DOHH2 (cell line): ENCODE measurements around the gene AMBRA1.
"Not testable (repeated sequence)": the region's sequence is repeated elsewhere in the genome, so short reads cannot be mapped to it uniquely, and the experiment has no call there.

ENCODE experiments used
- H3F3A ChIP-seq: fragments of 200-600 bp; sonication (generic), shearing (Covaris generic); 2 replicates; pipeline ENCODE4 v1.6.0; 2016; ENCODE audit warnings: antibody characterized with exemption, mild to moderate bottlenecking; ENCODE audit not compliant: control insufficient read depth, insufficient read depth
- H3K27ac ChIP-seq: fragments of 200-600 bp; sonication (generic); 2 replicates; pipeline ENCODE4 v1.5.1; 2014; ENCODE audit warnings: low read depth, mild to moderate bottlenecking, low read length, moderate library complexity
- H3K27me3 ChIP-seq: fragments of 200-600 bp; sonication (generic); 2 replicates; pipeline ENCODE4 v1.6.1; 2014; ENCODE audit warnings: mild to moderate bottlenecking, low read length, mixed read lengths; ENCODE audit not compliant: control insufficient read depth
- H3K36me3 ChIP-seq: fragments of 200-600 bp; sonication (generic); 2 replicates; pipeline ENCODE4 v1.6.1; 2014; ENCODE audit warnings: mild to moderate bottlenecking, low read length, moderate library complexity, mixed read lengths; ENCODE audit not compliant: control insufficient read depth
- H3K4me1 ChIP-seq: fragments of 200-600 bp; sonication (generic); 2 replicates; pipeline ENCODE4 v1.6.1; 2014; ENCODE audit warnings: mild to moderate bottlenecking, low read length, mixed read lengths; ENCODE audit not compliant: control insufficient read depth
- H3K4me2 ChIP-seq: fragments of 200-600 bp; sonication (generic); 2 replicates; pipeline ENCODE4 v1.6.0; 2014; ENCODE audit warnings: mild to moderate bottlenecking, low read length, moderate library complexity
- H3K4me3 ChIP-seq: fragments of 200-600 bp; sonication (generic); 2 replicates; pipeline ENCODE4 v1.5.1; 2014; ENCODE audit warnings: mild to moderate bottlenecking, low read length, mixed read lengths
- H3K79me2 ChIP-seq: fragments of 200-600 bp; sonication (generic); 2 replicates; pipeline ENCODE4 v1.6.1; 2014; ENCODE audit warnings: mild to moderate bottlenecking, low read length, mixed read lengths; ENCODE audit not compliant: control insufficient read depth
- H3K9me2 ChIP-seq: fragments of 200-600 bp; sonication (generic); replicated peaks from 2 replicates; pipeline ENCODE4 v1.6.1; 2014; ENCODE audit warnings: mild to moderate bottlenecking, low read length, mixed read lengths; ENCODE audit not compliant: control insufficient read depth
- H3K9me3 ChIP-seq: fragments of 200-600 bp; sonication (generic); 2 replicates; pipeline ENCODE4 v1.6.1; 2014; ENCODE audit warnings: antibody characterized with exemption, low read length, mixed read lengths; ENCODE audit not compliant: control insufficient read depth, insufficient read depth
- H4K20me1 ChIP-seq: fragments of 200-600 bp; sonication (generic); 2 replicates; pipeline ENCODE4 v1.6.0; 2014; ENCODE audit warnings: low read depth, mild to moderate bottlenecking, antibody characterized with exemption, low read length, moderate library complexity; ENCODE audit not compliant: control insufficient read depth, insufficient read depth
- CTCF ChIP-seq: fragments of 200-600 bp; sonication (generic); IDR thresholded peaks from one replicate; pipeline ENCODE4 v1.5.1; 2014; ENCODE audit warnings: antibody characterized with exemption, mild to moderate bottlenecking, low read depth, low read length; ENCODE audit not compliant: poor library complexity, severe bottlenecking
- EZH2phosphoT487 ChIP-seq: fragments of 200-600 bp; sonication (generic); IDR thresholded peaks from 2 replicates; pipeline ENCODE4 v1.6.1; 2017; ENCODE audit warnings: borderline replicate concordance, mild to moderate bottlenecking, antibody characterized with exemption, low read length, moderate library complexity, mixed read lengths

The AMBRA1 gene

DNA sequence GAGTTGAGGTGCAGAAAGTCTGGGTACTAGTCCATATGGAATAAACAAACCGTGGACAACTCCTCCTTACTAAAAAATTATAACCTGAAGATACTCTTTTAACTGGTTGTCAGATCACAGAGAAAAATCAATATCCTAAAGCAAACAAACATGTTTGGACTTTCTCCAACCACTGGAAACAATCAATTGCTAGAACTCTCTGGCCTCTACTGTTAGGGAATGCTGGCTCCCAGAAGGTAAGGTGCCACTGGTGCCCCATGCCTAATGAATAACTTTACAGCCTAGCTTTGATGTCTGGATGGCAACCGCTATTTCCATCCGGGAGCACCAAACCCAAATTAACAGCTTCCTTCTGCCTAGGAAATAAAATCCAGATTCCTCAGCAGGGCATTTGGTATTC, 74.5 kb downstream of the AMBRA1 start:
- Histone ChIP-seq H3K79me2 (peaks cover 56% of the 10 kb centered on the region), H3K27me3 (no peaks in the 10 kb centered on the region), H3K4me3 (no peak overlapping the region), H3K4me1 (peaks cover 17% of the 10 kb centered on the region), H3K27ac (no peak overlapping the region), H4K20me1 (peaks cover 4% of the 10 kb centered on the region; the same call in 1 of the 2 replicates), H3K9me3 (no peaks in the 10 kb centered on the region), H3F3A (no peaks in the 10 kb centered on the region; the same call in 1 of the 2 replicates), H3K4me2 (no peak overlapping the region), H3K36me3 (no peaks in the 10 kb centered on the region), H3K9me2 (no peaks in the 10 kb centered on the region)
- TF ChIP-seq EZH2phosphoT487 (no peak), CTCF (no peak)

DNA sequence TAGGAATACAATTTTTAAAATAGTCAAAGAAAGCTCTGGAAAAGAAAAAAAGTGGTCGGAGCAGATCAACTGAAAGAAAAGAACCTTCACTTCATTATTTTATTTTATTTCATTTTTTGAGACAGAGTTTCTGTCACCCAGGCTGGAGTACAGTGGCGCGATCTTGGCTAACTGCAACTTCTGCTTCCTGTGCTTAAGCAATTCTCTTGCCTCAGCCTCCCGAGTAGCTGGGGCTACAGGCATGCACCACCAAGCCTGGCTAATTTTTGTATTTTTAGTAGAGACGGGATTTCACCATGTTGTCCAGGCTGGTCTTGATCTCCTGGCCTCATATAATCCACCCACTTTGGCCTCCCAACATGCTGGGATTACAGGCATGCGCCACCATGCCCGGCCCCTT, 74.9 kb downstream of the AMBRA1 start:
- not testable (repeated sequence) for H4K20me1 ChIP-seq

GRCh38 chr11:46514370-46514769, 79.5 kb downstream of the AMBRA1 start:
- peaks cover 29% of the 10 kb centered on the region for H3K79me2 ChIP-seq
- no peak for TF ChIP-seq CTCF
- no peak for TF ChIP-seq EZH2phosphoT487
- H3K4me1 ChIP-seq, result no peaks in the 10 kb centered on the region
- peaks cover 11% of the 10 kb centered on the region; the same call in 1 of the 2 replicates for H4K20me1 ChIP-seq
- no peak overlapping the region for H3K27ac ChIP-seq
- no peaks in the 10 kb centered on the region; the same call in 1 of the 2 replicates for H3F3A ChIP-seq
- H3K9me3 ChIP-seq, result no peaks in the 10 kb centered on the region
- 0 out of 2 replicates have a peak, but pooled peaks cover 5% of the 10 kb centered on the region for H3K36me3 ChIP-seq
- no peak overlapping the region for H3K4me2 ChIP-seq
- H3K4me3 ChIP-seq, result no peak overlapping the region
- no peaks in the 10 kb centered on the region for H3K27me3 ChIP-seq
- no peaks in the 10 kb centered on the region for H3K9me2 ChIP-seq

More for the DNA sequence above, 74.9 kb downstream of the AMBRA1 start:
- not testable (repeated sequence) for H3K27me3 ChIP-seq, H3K36me3 ChIP-seq, H3F3A ChIP-seq, H3K4me2 ChIP-seq, H3K9me3 ChIP-seq, H3K9me2 ChIP-seq, H3K4me3 ChIP-seq, H3K27ac ChIP-seq
- Histone ChIP-seq H3K4me1 (peaks cover 17% of the 10 kb centered on the region), H3K79me2 (peaks cover 56% of the 10 kb centered on the region)

- Histone ChIP-seq H3K36me3 (0 out of 2 replicates have a peak, but pooled peaks cover 5% of the 10 kb centered on the region), H3K9me3 (no peaks in the 10 kb centered on the region), H4K20me1 (peaks cover 10% of the 10 kb centered on the region; the same call in 1 of the 2 replicates), H3K27me3 (no peaks in the 10 kb centered on the region), H3K4me1 (no peaks in the 10 kb centered on the region), H3F3A (no peaks in the 10 kb centered on the region; the same call in 1 of the 2 replicates), H3K4me2 (no peak overlapping the region), H3K27ac (no peak overlapping the region), H3K9me2 (no peaks in the 10 kb centered on the region), H3K79me2 (peaks cover 25% of the 10 kb centered on the region), H3K4me3 (no peak overlapping the region)
- TF ChIP-seq EZH2phosphoT487 (no peak), CTCF (no peak)
Measured at GRCh38 chr11:46513934-46514342, 79.9 kb downstream of the AMBRA1 start.
